Loucy (cell line): ENCODE measurements around the gene P4HB.

Source experiments
- CTCF ChIP-seq: fragments of 200-600 bp; sonication (generic); conservative IDR thresholded peaks from 2 replicates; pipeline ENCODE4 v1.5.1; 2014; ENCODE audit warnings: mild to moderate bottlenecking, antibody characterized with exemption, low read length
- EZH2phosphoT487 ChIP-seq: fragments of 200-600 bp; IDR thresholded peaks from 2 replicates; pipeline ENCODE4 v1.6.1; 2018; ENCODE audit warnings: antibody characterized with exemption, mild to moderate bottlenecking, moderate library complexity, borderline replicate concordance

DNA sequence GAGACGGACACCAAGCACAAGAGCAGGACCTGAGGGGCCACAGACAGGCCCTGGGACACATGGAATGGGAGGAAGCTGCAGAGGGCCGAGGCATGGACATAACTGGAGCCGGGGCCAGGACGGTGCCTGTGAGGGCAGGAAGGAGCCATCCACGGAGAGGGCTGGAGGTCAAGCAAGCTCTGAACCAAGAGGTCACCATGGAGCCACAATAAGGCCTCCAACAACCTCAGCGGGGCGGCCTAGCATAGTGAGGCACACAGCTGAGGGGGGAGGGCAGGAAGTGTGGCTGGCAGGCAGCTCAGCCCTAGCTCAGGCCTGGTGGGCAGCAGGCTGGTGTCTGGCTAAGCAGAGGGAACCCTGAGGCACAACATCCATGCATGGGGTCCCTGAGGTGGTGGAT lies 31.7 kb downstream of the P4HB start:
- TF ChIP-seq CTCF = no peak
- TF ChIP-seq EZH2phosphoT487 = no peak
